Hepatocyte (in vitro differentiated cells): ENCODE measurements around the gene RGS19. TPM values are rescaled to one million over a fixed set of nuclear protein-coding genes. Genes with fewer than 3 reads are reported as not detected.

Source experiments
- DNase-seq: peaks from one replicate; pipeline ENCODE4 v3.0.0-alpha.2; 2016; ENCODE audit warnings: low spot score
- H2AFZ ChIP-seq: fragments of 200-600 bp; sonication (generic); 2 replicates; pipeline ENCODE4 v1.6.0; 2016; ENCODE audit warnings: antibody characterized with exemption, mild to moderate bottlenecking
- H3K27ac ChIP-seq: fragments of 200-600 bp; sonication (generic); 2 replicates; pipeline ENCODE4 v1.5.1; 2016; ENCODE audit warnings: mild to moderate bottlenecking
- H3K27me3 ChIP-seq: fragments of 200-600 bp; sonication (generic); 2 replicates; pipeline ENCODE4 v1.6.1; 2016
- H3K36me3 ChIP-seq: fragments of 200-600 bp; sonication (generic); replicated peaks from 2 replicates; pipeline ENCODE4 v1.5.1; 2016; ENCODE audit warnings: low read depth; ENCODE audit not compliant: insufficient read depth
- H3K4me1 ChIP-seq: fragments of 200-600 bp; sonication (generic); 2 replicates; pipeline ENCODE4 v1.5.1; 2016; ENCODE audit warnings: mild to moderate bottlenecking, moderate library complexity; ENCODE audit not compliant: insufficient read depth
- H3K4me2 ChIP-seq: fragments of 200-600 bp; sonication (generic); 2 replicates; pipeline ENCODE4 v1.6.0; 2016
- H3K4me3 ChIP-seq: fragments of 200-600 bp; sonication (generic); 2 replicates; pipeline ENCODE4 v1.5.1; 2016; ENCODE audit warnings: mild to moderate bottlenecking
- H3K79me2 ChIP-seq: fragments of 200-600 bp; sonication (generic); 2 replicates; pipeline ENCODE4 v1.6.0; 2017; ENCODE audit warnings: mild to moderate bottlenecking
- H3K9me2 ChIP-seq: fragments of 200-600 bp; sonication (generic); replicated peaks from 2 replicates; pipeline ENCODE4 v1.6.0; 2017; ENCODE audit warnings: mild to moderate bottlenecking; ENCODE audit not compliant: insufficient read depth
- H3K9me3 ChIP-seq: fragments of 200-600 bp; sonication (generic); 2 replicates; pipeline ENCODE4 v1.5.1; 2016; ENCODE audit warnings: low read depth, mild to moderate bottlenecking
- H4K20me1 ChIP-seq: fragments of 200-600 bp; sonication (generic); 2 replicates; pipeline ENCODE4 v1.6.0; 2016; ENCODE audit warnings: mild to moderate bottlenecking; ENCODE audit not compliant: insufficient read depth, poor library complexity, severe bottlenecking
- EZH2 ChIP-seq: fragments of 200-600 bp; sonication (generic); IDR thresholded peaks from 2 replicates; pipeline ENCODE4 v1.6.1; 2016; ENCODE audit warnings: antibody characterized with exemption, mild to moderate bottlenecking, borderline replicate concordance
- EZH2phosphoT487 ChIP-seq: fragments of 200-600 bp; sonication (generic); IDR thresholded peaks from one replicate; pipeline ENCODE4 v1.6.1; 2018; ENCODE audit warnings: antibody characterized with exemption, mild to moderate bottlenecking, low read depth, moderate library complexity; ENCODE audit not compliant: unreplicated experiment, severe bottlenecking
- WGBS: methylation state at CpG from one replicate; pipeline ENCODE4 v1.1.6; 2016; ENCODE audit warnings: low lambda C conversion rate; ENCODE audit errors: missing lambda C conversion rate; 5-methylcytosine and 5-hydroxymethylcytosine counted together
- polyA plus RNA-seq: library from polyadenylated mRNA; unstranded; fragments of >200 nt; fragmentation: Nextera tagmentation; extraction: Ambion mirVana; gene quantifications from 2 replicates; pipeline ENCODE4 v1.2.1, GENCODE V29; 2016
- total RNA-seq: library from RNA; depleted of rRNA; stranded (reverse); fragments of >200 nt; gene quantifications from 2 replicates; pipeline ENCODE4 v1.2.3, GENCODE V29; 2014
- TF ChIP-seq, protein P1 (sequence below): fragments of 200-600 bp; sonication (generic); IDR thresholded peaks from 2 replicates; pipeline ENCODE4 v1.5.1; 2016; ENCODE audit warnings: antibody characterized with exemption, mild to moderate bottlenecking; ENCODE audit not compliant: poor library complexity

The RGS19 gene
- total and polyA plus RNA-seq, 2 experiments from 2014 or later, result 8.8 to 10.9 TPM

DNA sequence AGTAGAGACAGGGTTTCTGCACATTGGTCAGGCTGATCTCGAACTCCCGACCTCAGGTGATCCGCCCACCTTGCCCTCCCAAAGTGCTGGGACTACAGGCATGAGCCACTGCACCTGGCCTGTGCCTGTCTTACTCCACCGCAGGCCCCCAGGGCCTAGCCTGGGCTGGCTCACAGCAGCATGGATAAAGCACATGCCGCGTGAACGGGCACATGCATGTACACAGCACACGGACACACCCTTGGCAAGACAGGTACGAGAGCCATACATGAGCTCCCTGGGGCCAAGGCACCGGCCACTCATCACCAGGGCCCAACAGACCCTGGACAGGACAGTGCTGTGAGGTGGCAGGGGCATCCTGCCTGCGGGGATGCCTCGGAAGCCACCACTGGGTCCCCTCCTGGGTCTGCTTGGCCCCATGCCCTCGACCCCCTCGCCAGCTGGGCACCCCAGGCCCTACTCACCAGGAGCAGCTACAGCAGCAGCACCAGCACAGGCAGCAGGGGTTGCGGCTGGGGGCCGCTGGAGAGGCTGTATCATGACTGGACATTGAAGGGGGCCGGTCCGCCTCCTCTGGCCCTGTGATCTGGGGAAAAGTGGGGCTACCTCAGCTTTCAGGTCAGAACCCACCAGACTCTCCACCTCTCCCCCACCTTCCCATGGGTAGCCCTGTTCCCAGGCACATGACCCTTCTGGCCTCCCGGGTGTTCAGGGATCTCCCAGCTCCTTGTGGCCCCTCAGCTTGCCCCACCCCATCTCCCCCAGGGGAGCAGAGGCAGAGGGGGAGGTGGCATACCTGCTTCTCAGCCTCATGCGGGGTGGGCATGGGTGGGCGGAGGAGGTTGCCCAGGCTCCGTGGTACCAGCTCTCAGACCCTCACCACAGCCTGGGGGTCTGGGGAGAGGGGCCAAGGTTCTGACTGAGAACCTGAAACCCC is 3.0 kb downstream of the RGS19 start:
- Histone ChIP-seq H3K9me2 (no peaks in the 10 kb centered on the region), H3K4me3 (no peak overlapping the region), H3K4me2 (no peak overlapping the region), H3K9me3 (no peaks in the 10 kb centered on the region), H3K4me1 (peaks cover 9% of the 10 kb centered on the region), H3K36me3 (no peaks in the 10 kb centered on the region), H3K79me2 (no peaks in the 10 kb centered on the region), H3K27me3 (peaks cover 1% of the 10 kb centered on the region), H2AFZ (no peak overlapping the region), H4K20me1 (no peaks in the 10 kb centered on the region), H3K27ac (no peak overlapping the region)
- DNase-seq, result no peak
- TF ChIP-seq EZH2phosphoT487 (no peak), EZH2 (no peak)
- TF ChIP-seq, protein P1, sequence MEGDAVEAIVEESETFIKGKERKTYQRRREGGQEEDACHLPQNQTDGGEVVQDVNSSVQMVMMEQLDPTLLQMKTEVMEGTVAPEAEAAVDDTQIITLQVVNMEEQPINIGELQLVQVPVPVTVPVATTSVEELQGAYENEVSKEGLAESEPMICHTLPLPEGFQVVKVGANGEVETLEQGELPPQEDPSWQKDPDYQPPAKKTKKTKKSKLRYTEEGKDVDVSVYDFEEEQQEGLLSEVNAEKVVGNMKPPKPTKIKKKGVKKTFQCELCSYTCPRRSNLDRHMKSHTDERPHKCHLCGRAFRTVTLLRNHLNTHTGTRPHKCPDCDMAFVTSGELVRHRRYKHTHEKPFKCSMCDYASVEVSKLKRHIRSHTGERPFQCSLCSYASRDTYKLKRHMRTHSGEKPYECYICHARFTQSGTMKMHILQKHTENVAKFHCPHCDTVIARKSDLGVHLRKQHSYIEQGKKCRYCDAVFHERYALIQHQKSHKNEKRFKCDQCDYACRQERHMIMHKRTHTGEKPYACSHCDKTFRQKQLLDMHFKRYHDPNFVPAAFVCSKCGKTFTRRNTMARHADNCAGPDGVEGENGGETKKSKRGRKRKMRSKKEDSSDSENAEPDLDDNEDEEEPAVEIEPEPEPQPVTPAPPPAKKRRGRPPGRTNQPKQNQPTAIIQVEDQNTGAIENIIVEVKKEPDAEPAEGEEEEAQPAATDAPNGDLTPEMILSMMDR, result no peak
- WGBS, result 97% methylated on average over 21 of the region's 22 CpGs

DNA sequence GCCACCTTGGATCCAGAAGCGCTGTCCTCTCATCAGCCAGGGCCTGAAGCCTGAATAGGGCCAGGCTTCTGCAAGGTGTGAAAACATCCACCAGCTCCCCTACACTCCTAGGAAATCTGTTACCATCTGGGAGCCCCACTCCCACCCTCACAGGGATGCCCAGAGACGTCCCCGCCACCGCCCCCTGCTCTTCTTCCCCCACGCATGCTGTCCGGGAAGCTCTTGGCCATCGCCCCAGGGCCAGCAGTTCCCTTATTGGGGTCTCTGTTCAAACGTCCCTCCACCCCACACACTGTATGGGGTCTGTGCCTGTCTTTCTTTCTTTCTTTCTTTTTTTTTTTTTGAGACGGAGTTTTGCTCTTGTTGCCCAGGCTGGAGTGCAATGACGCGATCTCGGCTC is 3.8 kb downstream of the RGS19 start:
- no peaks in the 10 kb centered on the region for H3K79me2 ChIP-seq
- no peak overlapping the region for H3K27ac ChIP-seq
- H3K27me3 ChIP-seq, result no peaks in the 10 kb centered on the region
- H3K4me1 ChIP-seq, result peaks cover 9% of the 10 kb centered on the region
- no peak overlapping the region for H3K4me2 ChIP-seq
- H3K4me3 ChIP-seq, result no peak overlapping the region
- no peaks in the 10 kb centered on the region for H3K9me2 ChIP-seq
- H4K20me1 ChIP-seq, result no peaks in the 10 kb centered on the region
- no peaks in the 10 kb centered on the region for H3K36me3 ChIP-seq
- no peak for DNase-seq
- H3K9me3 ChIP-seq, result no peaks in the 10 kb centered on the region
- WGBS, result 85% methylated on average over 3 of the region's 12 CpGs
- TF ChIP-seq EZH2, result no peak
- TF ChIP-seq, protein P1, result no peak
- TF ChIP-seq EZH2phosphoT487, result no peak
- H2AFZ ChIP-seq, result no peak overlapping the region

DNA sequence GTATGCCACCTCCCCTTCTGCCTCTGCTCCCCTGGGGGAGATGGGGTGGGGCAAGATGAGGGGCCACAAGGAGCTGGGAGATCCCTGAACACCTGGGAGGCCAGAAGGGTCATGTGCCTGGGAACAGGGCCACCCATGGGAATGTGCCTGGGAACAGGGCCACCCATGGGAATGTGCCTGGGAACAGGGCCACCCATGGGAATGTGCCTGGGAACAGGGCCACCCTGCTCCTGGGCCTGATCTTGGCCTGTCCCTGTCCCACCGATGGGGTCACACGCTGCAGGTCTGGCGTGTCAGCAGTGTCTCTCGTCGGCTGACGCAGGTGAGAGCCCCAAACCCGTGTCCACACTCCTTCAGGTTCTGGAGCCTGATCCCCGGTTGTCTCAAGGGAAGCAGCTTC is 4.4 kb downstream of the RGS19 start:
- 96% methylated on average over 8 of the region's 8 CpGs for WGBS
- H3K9me2 ChIP-seq, result no peaks in the 10 kb centered on the region
- H3K27ac ChIP-seq, result no peak overlapping the region
- H3K4me3 ChIP-seq, result no peak overlapping the region
- peaks cover 9% of the 10 kb centered on the region for H3K4me1 ChIP-seq
- TF ChIP-seq EZH2phosphoT487 (no peak), EZH2 (no peak)
- TF ChIP-seq, protein P1, result no peak
- no peaks in the 10 kb centered on the region for H3K36me3 ChIP-seq
- no peak overlapping the region for H2AFZ ChIP-seq
- no peak overlapping the region for H3K4me2 ChIP-seq
- no peaks in the 10 kb centered on the region for H3K9me3 ChIP-seq
- H4K20me1 ChIP-seq, result no peaks in the 10 kb centered on the region
- no peaks in the 10 kb centered on the region for H3K79me2 ChIP-seq
- H3K27me3 ChIP-seq, result no peaks in the 10 kb centered on the region
- DNase-seq, result no peak
